C4-2B (cell line): ENCODE results near the gene SLC2A9.

Experiments
- H3K27ac ChIP-seq: fragments of 450-650 bp; 2 replicates; pipeline ENCODE4 v1.5.1; 2017
- ZFX ChIP-seq: fragments of 450-650 bp; IDR thresholded peaks from 2 replicates; pipeline ENCODE4 v1.6.1; 2017
- TF ChIP-seq, protein P1 (sequence below): fragments of 450-650 bp; conservative IDR thresholded peaks from 2 replicates; pipeline ENCODE4 v1.5.1; 2017; ENCODE audit warnings: mild to moderate bottlenecking

SLC2A9 gene

DNA sequence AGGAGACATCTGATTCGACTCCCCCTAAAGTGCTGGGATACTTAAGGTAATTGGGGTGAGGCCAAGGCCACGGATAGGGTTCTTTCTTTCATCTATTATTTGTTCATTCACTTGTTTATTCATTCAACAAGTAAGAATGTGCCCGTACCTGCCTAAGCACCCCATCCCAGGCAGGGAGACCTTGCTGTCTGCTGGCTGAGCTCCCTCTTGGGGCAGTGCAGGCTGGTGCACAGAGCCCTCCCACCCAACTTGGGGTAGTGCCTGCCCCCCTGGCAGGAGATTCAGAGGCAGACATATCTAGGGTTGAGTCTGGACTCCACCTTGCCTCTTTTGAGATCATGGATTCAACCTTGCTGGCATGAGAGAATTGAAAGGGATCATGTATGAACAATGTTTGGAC, 144.2 kb downstream of the SLC2A9 start:
- TF ChIP-seq, protein P1, sequence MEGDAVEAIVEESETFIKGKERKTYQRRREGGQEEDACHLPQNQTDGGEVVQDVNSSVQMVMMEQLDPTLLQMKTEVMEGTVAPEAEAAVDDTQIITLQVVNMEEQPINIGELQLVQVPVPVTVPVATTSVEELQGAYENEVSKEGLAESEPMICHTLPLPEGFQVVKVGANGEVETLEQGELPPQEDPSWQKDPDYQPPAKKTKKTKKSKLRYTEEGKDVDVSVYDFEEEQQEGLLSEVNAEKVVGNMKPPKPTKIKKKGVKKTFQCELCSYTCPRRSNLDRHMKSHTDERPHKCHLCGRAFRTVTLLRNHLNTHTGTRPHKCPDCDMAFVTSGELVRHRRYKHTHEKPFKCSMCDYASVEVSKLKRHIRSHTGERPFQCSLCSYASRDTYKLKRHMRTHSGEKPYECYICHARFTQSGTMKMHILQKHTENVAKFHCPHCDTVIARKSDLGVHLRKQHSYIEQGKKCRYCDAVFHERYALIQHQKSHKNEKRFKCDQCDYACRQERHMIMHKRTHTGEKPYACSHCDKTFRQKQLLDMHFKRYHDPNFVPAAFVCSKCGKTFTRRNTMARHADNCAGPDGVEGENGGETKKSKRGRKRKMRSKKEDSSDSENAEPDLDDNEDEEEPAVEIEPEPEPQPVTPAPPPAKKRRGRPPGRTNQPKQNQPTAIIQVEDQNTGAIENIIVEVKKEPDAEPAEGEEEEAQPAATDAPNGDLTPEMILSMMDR, result no peak
- no peak for TF ChIP-seq ZFX
- H3K27ac ChIP-seq, result no peak overlapping the region

- H3K27ac ChIP-seq, result no peak overlapping the region
- TF ChIP-seq, protein P1, result no peak
- TF ChIP-seq ZFX, result no peak
Measured at GRCh38 chr4:9875516-9875915, 145.8 kb downstream of the SLC2A9 start.

DNA sequence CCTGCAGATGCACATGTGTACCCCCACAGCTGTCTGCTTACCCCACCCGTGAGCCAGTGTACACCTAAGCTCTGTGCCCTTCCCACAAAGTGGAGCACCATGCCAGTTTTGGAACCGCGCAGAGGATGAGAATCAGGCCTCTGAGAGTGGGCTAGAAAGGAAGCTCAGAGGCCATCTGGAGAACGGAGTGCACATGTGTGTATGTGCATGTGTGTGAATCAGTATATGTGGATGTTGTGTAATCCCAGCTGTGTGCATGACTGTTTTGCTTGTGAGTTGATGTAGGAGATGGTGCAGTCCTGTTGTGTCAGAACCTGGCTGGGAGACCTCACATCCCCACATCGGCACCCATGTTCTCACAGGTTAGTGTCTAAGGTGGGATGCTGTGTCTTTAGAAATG, 146.9 kb downstream of the SLC2A9 start:
- no peak for TF ChIP-seq ZFX
- TF ChIP-seq, protein P1, result no peak
- no peak overlapping the region for H3K27ac ChIP-seq

- H3K27ac ChIP-seq, result no peak overlapping the region
- TF ChIP-seq, protein P1, result no peak
- no peak for TF ChIP-seq ZFX
Measured at GRCh38 chr4:9870165-9870790, 151.0 kb downstream of the SLC2A9 start.

GRCh38 chr4:9867751-9868425, 153.4 kb downstream of the SLC2A9 start:
- TF ChIP-seq ZFX, result no peak
- TF ChIP-seq, protein P1, result no peak
- H3K27ac ChIP-seq, result no peak overlapping the region

- TF ChIP-seq, protein P1, result no peak
- TF ChIP-seq ZFX, result no peak
- no peak overlapping the region for H3K27ac ChIP-seq
Measured at GRCh38 chr4:9866931-9867330, 154.4 kb downstream of the SLC2A9 start.

DNA sequence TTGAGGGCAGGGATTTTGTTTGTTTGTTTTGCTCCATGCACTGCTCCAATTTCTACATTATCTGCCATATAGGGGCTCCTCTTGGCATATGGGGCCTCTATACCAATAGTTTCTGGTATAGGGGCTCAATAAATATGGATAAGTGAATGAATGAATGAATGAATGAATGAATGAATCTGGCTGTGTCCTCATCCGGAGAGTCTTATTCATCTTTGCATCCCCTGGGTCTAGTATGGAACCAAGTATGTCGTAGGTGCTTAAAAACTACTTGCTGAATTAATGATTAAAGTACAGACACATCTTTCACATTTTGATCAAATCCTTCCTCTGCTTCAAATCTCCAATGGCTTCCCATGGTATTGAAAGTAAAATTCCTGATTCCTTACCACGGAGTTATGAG, 159.7 kb downstream of the SLC2A9 start:
- no peak overlapping the region for H3K27ac ChIP-seq
- TF ChIP-seq, protein P1, result no peak
- no peak for TF ChIP-seq ZFX
